Adrenal gland (tissue), 12 donors: Measurements from ENCODE around the gene NBPF11. TPM values are rescaled to one million over a fixed set of nuclear protein-coding genes. Genes with fewer than 3 reads are reported as not detected.
A peak's percentile ranks its signal among the peaks of the same experiment; 100 is the strongest.
"Not testable (repeated sequence)": the region's sequence is repeated elsewhere in the genome, so short reads cannot be mapped to it uniquely, and the experiment has no call there.

Source experiments
- DNase-seq, 7 donors: peaks; one replicate each; pipeline ENCODE4 v3.0.0-alpha.2; 2019 to 2020
- H3K27ac ChIP-seq, 5 donors: fragments of 200-600 bp; sonication (generic) in 4 of 5; 1 replicate in 3 of 5; 2 replicates in 2 of 5; pipeline versions ENCODE4 v1.5.1 to v1.8.0; 2016 to 2020; ENCODE audit warnings: mild to moderate bottlenecking in 1 of 5
- H3K27me3 ChIP-seq: fragments of 200-600 bp; 2 replicates; pipeline ENCODE4 v1.8.0; 2021
- H3K36me3 ChIP-seq, 2 donors: fragments of 200-600 bp; replicated peaks in 1 of 2; 1 replicate in 1 of 2; 2 replicates in 1 of 2; pipeline versions ENCODE4 v1.5.1 to v1.8.0; 2018 to 2022
- H3K4me1 ChIP-seq, 2 donors: fragments of 200-600 bp; replicated peaks in 1 of 2; 1 replicate in 1 of 2; 2 replicates in 1 of 2; pipeline versions ENCODE4 v1.5.1 to v1.8.0; 2018 to 2021
- H3K4me3 ChIP-seq, 4 donors: fragments of 200-600 bp; sonication (generic) in 3 of 4; one replicate each; pipeline ENCODE4 v1.5.1; 2016 to 2018
- H3K9me3 ChIP-seq, 3 donors: fragments of 200-600 bp; sonication (generic) in 1 of 3; replicated peaks in 1 of 3; 1 replicate in 2 of 3; 2 replicates in 1 of 3; pipeline versions ENCODE4 v1.5.1 to v1.8.0; 2016 to 2021
- CTCF ChIP-seq, 6 experiments: fragments of 450-650 bp in 4 of 6; fragments of 200-600 bp in 2 of 6; sonication (generic) in 1 of 6; IDR thresholded peaks; 1 replicate in 5 of 6; 2 replicates in 1 of 6; pipeline versions ENCODE4 v1.5.1 to v1.8.0; 2016 to 2021; ENCODE audit warnings: antibody characterized with exemption in 6 of 6, mild to moderate bottlenecking in 2 of 6, moderate library complexity in 1 of 6
- POLR2A ChIP-seq, 2 donors: fragments of 450-650 bp; IDR thresholded peaks; one replicate each; pipeline ENCODE4 v1.6.1; 2017; ENCODE audit warnings: antibody characterized with exemption in 2 of 2, mild to moderate bottlenecking in 2 of 2, moderate library complexity in 1 of 2
- WGBS, 4 donors: extraction: QIAGEN DNeasy Blood & Tissue Kit in 2 of 4; methylation state at CpG; one replicate each; pipeline versions ENCODE4 v1.1.5 to v1.1.7; 2013 to 2017; 5-methylcytosine and 5-hydroxymethylcytosine counted together
- intact Hi-C, 2 donors: fragments of 100-400 bp; cut with DNase I; formaldehyde crosslinking; loops; one replicate each; pipeline versions ENCODE4 v1.14.1 to v1.15.0; 2022 to 2023
- polyA plus RNA-seq, 3 donors: library from polyadenylated mRNA; stranded (reverse); fragments of 200-250 nt in 2 of 3; fragments of 350-450 nt in 1 of 3; fragmentation: Illumina TruSeq in 1 of 3; extraction: RNeasy Lipid Tissue Mini Kit (QIAGEN cat#74804) in 1 of 3; gene quantifications; one replicate each; pipeline ENCODE4 v1.2.3, GENCODE V29; 2013 to 2014
- total RNA-seq, 9 donors: library from RNA; depleted of rRNA in 4 of 9; stranded (reverse); fragments of >200 nt in 4 of 9; fragments of 120-200 nt in 1 of 9; fragmentation: NEBNext Ultra II Directional in 1 of 9; extraction: Animal tissue kit (Norgen Biotek cat#: 25700) in 1 of 9; gene quantifications; one replicate each; pipeline versions ENCODE4 v1.1.0 to v1.2.4, GENCODE V29; 2013 to 2023
- donor health status: healthy with polysubstance abuse.
- donor health status: Bipolar disorder and iron deficiency.
- donor health status: DM: yes; HTN: yes; CAD: no.
- donor health status: DM: no; HTN: no; CAD: no.
- donor health status: DM: no; HTN: no; CAD: no.
- donor health status: DM: yes; HTN: yes; CAD: no.

The NBPF11 gene
- total and polyA plus RNA-seq, 12 donors, result 4.4 to 13.3 (median 9.5) TPM

GRCh38 chr1:148160343-148161052, 8.4 kb upstream of the NBPF11 start:
- H3K36me3 ChIP-seq, result no peaks in the 10 kb centered on the region
- intact Hi-C loops, result no loop called here
- WGBS, 4 donors, result 42 to 57% (median 50%) methylated on average over 15 to 43 of the region's 43 CpGs
- H3K9me3 ChIP-seq, result no peaks in the 10 kb centered on the region
- DNase-seq, result no peak
- peaks cover 31% of the 10 kb centered on the region for H3K27me3 ChIP-seq
- no peak for TF ChIP-seq CTCF (IDR thresholded peaks at IDR 0.05)
- no peak for TF ChIP-seq POLR2A (IDR thresholded peaks at IDR 0.05)
- H3K4me3 ChIP-seq, result no peak overlapping the region
- H3K4me1 ChIP-seq, result no peaks in the 10 kb centered on the region
- H3K27ac ChIP-seq, result no peak overlapping the region

- no peak overlapping the region for H3K4me3 ChIP-seq
- 24 to 54% (median 39%) methylated on average over 5 to 15 of the region's 15 CpGs for WGBS, 4 donors
These were observed 7.9 kb upstream of the NBPF11 start for GRCh38 chr1:148160048-148160342.

GRCh38 chr1:148158341-148159003, 6.4 kb upstream of the NBPF11 start:
- intact Hi-C loops, result no loop called here
- DNase-seq, result no peak
- H3K27ac ChIP-seq, result no peak overlapping the region
- no peaks in the 10 kb centered on the region for H3K9me3 ChIP-seq
- no peaks in the 10 kb centered on the region for H3K4me1 ChIP-seq
- no peak overlapping the region for H3K4me3 ChIP-seq
- H3K27me3 ChIP-seq, result peaks cover 31% of the 10 kb centered on the region
- TF ChIP-seq CTCF (IDR thresholded peaks at IDR 0.05) (no peak), POLR2A (IDR thresholded peaks at IDR 0.05) (no peak)
- H3K36me3 ChIP-seq, result no peaks in the 10 kb centered on the region
- WGBS, 4 donors, result 20 to 36% (median 29%) methylated on average over 10 to 11 of the region's 11 CpGs

More at GRCh38 chr1:148160048-148160342, 7.9 kb upstream of the NBPF11 start:
- TF ChIP-seq CTCF (IDR thresholded peaks at IDR 0.05) (no peak), POLR2A (IDR thresholded peaks at IDR 0.05) (no peak)
- H3K9me3 ChIP-seq, result no peaks in the 10 kb centered on the region
- no peaks in the 10 kb centered on the region for H3K36me3 ChIP-seq
- intact Hi-C loops, result no loop called here
- no peak overlapping the region for H3K27ac ChIP-seq
- peaks cover 31% of the 10 kb centered on the region for H3K27me3 ChIP-seq
- DNase-seq, result no peak
- no peaks in the 10 kb centered on the region for H3K4me1 ChIP-seq

GRCh38 chr1:148157803-148158202, 5.7 kb upstream of the NBPF11 start:
- 16 to 33% (median 27%) methylated on average over 4 to 10 of the region's 23 CpGs for WGBS, 4 donors
- intact Hi-C loops, DNase-seq, H3K4me3 ChIP-seq, H3K9me3 ChIP-seq, H3K36me3 ChIP-seq, H3K27ac ChIP-seq, H3K4me1 ChIP-seq: not testable (repeated sequence)
- H3K27me3 ChIP-seq, result peaks cover 31% of the 10 kb centered on the region

- H3K27ac ChIP-seq, intact Hi-C loops, H3K4me3 ChIP-seq, DNase-seq, H3K4me1 ChIP-seq, H3K9me3 ChIP-seq, H3K36me3 ChIP-seq: not testable (repeated sequence)
- WGBS, 4 donors, result 22 to 32% (median 28%) methylated on average over 5 to 6 of the region's 7 CpGs
- H3K27me3 ChIP-seq, result peaks cover 15% of the 10 kb centered on the region
These were observed 3.6 kb upstream of the NBPF11 start for GRCh38 chr1:148155494-148156275.

- H3K9me3 ChIP-seq, H3K36me3 ChIP-seq, H3K27ac ChIP-seq, H3K4me3 ChIP-seq, H3K27me3 ChIP-seq, intact Hi-C loops, H3K4me1 ChIP-seq, DNase-seq: not testable (repeated sequence)
- WGBS, 4 donors, result 76 to 100% (median 81%) methylated on average over 2 to 3 of the region's 3 CpGs
These were observed 714 bp upstream of the NBPF11 start for GRCh38 chr1:148152795-148153194.

- H3K9me3 ChIP-seq, intact Hi-C loops, H3K36me3 ChIP-seq, H3K4me1 ChIP-seq, H3K27me3 ChIP-seq: not testable (repeated sequence)
- 1 to 2% (median 1%) methylated on average over 10 to 37 of the region's 40 CpGs; no CpG with 5 or more reads in 1 of the 4 donors for WGBS, 4 donors
- H3K27ac ChIP-seq, result peak overlapping the region in 3 of 5 donors; percentile 69 to 91 (median 74)
- peak in 6 of 7 donors; percentile 52 to 66 (median 56) for DNase-seq
- H3K4me3 ChIP-seq, result peak overlapping the region; percentile 34 to 91 (median 56)
These were observed 686 bp downstream of the NBPF11 start for GRCh38 chr1:148151371-148151819.
